HG02885 (cell line): Measurements from ENCODE around the gene HOXB3.

ENCODE experiments used
- ATAC-seq: cut with Tn5 transposase; IDR thresholded peaks from one replicate; pipeline ENCODE4 v1.9.1; 2021; ENCODE audit warnings: mild to moderate bottlenecking; ENCODE audit not compliant: unreplicated experiment, poor library complexity

HOXB3 gene

DNA sequence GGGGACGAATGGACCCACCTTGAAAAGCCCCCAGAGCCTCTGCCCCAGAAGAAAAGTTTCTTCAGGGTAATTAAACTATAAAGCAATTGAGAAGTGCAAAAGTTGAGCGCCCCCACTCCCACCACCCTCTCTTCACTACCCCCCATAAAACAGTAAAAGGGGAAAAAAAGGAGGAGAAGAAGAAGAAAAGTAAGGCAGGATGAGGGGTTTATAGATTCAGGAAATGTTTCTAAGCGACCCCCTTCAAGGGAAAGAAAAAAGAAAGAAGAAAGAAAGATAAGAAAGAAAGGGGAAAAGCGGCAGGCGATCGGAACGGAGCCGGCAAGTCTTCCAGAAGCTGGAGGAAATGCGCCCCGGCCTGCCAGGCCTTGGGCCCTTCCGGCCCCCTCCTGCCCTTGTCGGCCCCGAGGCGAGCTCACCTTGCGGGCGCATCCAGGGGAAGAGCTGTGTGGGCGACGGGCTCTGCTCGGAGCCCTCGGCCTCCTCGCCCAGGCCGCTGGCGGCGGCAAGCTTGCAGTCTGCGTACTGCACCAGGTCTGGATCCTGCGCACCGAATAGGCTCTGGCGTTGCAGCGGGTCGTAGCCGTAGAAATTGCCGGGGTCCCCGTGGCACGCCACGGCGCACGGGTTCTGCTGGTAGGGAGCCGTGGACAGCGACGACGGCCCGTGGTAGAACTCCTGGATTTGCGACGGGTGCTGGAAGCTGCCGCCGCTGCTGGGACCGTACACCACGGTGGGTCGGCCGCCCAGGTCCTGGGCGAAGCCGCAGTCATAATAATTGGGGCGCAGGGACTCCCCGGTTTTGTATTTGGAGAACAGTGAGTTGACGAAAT lies 24.0 kb upstream of the HOXB3 start:
- no peak for ATAC-seq

DNA sequence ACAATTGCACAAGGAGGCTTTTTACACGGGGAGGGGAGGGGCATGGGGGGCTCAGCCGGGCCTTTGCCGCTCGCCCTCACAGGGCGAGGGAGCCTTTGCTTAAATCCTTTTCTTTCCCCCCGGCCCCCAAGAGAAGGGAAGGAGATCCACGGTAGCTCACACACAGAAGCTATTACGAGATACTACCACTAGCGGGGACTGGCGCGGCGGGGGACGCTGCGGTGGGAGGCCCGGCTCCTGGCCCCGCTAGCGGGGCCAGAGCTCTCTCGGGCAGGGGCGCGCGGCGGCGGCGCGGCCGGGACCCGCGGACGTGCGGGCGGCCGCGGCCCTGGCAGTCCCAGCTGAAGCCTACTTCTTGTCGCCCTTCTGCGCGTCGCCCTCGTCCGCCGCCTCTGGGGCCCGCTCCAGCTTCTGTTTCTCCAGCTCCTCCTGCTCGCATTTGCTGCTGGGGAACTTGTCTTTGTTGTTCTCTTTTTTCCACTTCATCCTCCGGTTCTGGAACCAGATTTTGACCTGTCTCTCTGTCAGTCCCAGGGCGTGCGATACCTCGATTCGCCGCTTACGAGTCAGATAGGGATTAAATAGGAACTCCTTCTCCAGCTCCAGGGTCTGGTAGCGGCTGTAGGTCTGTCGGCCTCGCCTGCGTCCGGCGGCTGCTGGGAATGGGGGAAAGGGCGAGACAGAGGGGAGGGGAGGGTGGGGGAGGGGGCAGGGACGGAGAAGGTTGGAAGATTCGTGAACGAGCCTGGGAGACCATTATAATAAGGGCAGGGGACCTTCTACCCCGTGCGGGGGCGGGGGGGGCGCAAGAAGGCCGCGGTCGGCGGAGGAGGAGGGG lies 23.0 kb upstream of the HOXB3 start:
- ATAC-seq, result no peak

DNA sequence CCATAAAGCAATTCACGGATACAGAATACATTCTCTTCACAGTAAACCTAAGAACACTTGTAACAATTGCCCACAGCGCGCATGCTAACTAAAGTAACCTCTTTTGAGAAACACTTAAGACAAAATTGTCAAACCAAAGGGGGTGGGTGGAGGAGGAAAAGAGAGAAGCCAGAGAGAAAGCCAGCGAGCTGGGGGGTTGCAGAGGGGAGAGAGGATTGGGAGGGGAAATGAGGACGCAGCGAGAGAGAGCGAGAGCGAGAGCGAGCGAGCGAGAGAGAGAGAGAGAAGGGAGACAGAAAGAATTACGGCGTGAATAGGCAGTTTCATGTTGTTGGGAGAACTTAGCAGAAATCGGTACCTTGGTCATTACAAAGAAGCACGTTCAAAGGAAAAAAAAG lies 22.4 kb upstream of the HOXB3 start:
- no peak for ATAC-seq

DNA sequence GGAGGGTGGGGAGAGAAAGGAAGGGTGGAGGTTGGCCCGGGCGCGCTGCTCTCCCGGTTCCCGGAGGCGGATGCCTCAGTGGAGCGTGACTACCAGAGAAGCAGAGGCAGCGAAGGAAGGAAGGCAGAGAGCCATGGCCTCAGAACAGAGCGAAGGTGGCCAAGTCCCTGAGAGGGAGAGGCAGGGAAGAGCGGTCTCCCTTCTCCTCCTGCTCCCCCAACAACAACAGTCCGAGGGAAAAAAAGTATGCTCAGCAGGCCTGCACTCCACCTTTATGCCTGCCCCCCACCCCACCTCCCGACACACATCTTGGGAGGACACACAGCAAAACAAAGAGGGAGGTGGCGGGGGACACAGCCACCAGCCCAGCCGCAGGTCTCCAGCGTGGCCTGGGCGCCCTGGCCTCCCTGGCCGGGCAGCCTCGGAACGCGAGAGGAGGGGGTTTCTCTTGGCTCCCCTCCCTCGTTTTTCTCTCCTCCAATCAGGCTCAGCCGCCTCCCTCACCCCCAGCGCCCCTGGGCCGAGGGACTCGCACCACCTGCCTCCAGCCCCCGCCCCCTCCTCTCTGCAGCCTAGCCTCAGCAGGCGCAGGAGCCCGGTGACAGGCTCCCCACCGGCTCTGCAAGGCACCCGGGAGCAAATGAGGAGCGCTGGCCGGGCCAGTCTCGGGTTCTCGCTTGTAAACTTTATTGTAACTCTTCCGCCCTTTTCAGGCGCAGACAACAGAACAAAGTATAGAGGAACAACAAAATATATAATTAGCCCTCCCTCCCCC lies 21.8 kb upstream of the HOXB3 start:
- ATAC-seq, result no peak

DNA sequence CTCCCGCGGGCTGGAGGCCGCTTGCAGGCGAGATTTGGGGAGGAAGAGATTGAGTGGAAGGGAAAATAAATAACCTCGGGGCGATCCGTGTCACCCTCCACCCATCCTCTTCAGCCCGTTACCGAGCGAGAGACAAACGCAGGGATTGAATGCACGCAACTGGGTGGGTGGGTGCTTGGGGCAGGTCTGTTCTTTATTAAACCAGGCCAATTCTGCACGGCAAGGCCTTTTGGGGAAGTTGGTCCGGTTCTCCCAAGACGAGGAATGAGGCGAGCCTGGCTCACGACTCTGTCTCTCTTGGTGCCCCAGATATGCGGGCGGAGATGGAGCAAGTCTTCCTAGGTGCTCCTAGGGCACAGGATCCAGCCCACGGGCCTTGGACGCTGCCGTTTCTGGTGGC lies 21.2 kb upstream of the HOXB3 start:
- no peak for ATAC-seq

DNA sequence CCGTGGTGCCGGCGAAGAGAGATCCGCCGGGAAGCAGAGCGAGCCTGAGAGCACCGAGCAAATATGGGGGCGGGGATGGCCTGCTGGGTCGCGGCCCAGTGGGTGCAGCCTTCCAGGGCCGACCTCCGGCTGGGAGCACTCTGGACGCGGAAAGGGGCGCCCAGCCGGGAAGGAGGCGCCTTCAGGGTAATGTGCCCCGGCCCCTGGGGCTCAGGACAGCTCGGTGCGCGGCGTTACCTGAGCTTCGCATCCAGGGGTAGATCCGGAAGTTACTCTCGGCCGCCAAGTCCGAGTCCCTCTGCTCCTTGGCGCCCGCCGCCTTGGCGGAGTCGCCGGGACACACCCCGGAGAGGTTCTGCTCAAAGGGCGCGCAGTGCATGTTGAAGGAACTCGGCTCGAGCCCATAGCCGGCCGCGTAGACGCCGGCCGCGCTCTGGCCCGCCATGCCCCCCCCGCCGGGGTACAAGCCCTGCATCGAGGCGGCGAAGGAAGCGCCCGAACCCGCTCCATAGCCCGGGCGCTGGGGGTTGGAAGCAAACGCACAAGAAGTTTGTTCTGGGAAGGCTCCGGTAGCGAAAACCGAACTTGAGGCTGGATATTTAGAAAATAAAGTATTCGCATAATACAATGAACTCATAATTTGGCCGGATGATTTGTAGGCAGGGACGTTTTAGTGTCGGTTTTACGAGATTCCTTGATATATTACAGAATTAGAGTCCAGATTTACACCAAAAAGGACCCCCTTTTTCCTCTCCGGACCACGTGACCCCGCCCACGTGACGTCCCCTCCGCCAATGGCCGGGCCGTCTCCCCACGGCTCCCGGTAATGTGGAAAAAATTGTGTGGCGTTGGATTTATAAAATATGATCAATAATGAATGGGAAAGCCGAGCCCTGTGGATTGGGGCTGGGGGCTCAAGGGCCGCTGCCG lies 20.5 kb upstream of the HOXB3 start, which contains the start of gene HOXB7:
HOXB7 (minus strand) TSS at position 736 of the 930 bp plus-strand sequence; CDS start at position 637, 99 bp downstream.
- ATAC-seq, result no peak

DNA sequence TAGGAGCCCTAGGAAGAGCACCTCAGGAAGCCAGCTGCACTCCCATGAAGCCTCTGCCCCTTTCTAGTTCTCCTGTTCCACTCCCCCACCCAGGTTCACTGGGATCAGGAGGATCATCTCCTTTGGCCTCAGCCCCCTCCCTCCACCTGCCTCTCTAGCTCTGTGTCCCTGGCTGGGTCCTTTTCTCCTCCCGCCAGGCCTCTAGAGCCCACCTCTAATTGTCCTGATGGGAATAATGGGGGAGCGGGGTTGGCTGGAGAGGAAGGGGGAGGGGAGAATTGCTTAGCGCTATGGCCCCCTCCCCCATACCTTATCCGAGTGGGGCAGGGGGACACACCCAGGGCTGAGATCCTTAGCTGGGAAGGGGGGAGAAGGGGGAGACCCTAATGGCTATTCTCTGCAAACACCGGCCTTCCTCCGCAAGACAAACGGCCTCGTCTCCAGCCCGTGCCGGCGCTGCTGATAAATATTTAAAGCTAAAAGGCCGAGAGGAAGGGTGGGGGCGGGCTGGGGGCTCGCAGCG lies 19.8 kb upstream of the HOXB3 start:
- ATAC-seq, result no peak

DNA sequence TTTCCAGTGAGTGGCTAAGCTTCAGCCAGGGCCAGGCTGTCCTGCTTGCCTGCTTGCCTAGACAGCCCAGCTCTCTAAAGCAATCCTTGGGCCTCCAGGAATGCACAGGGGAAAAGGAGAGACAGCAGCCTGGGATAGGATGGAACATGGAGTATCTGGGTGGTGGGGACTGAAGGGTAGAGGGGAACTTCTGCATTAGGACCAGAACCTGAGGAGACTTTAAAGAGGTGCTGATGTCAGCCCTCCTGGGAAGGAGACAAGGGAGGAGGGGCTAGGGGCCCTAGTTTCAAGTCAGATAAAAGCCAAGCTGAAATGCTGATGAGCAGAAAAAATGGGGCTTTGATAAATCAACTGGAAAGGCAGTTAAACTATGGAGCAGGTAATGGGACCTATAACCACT lies 19.0 kb upstream of the HOXB3 start:
- ATAC-seq, result no peak

DNA sequence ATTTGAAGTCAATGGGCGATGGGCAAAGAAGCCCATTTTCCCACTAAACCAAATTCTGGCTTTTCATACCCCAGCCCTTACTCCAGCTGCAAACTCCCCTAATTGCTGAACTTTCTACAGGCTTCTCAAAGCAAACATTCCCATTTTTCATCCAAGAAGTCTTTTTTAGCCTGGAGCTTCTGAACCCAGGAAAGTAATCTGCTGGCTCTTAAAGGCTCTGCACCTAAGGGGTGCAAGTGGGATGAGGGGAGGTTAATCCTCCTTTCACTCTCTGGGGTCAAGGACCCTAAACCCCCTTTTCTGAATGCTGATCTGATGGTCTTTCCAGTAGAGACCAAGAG lies 18.4 kb upstream of the HOXB3 start:
- ATAC-seq, result no peak

DNA sequence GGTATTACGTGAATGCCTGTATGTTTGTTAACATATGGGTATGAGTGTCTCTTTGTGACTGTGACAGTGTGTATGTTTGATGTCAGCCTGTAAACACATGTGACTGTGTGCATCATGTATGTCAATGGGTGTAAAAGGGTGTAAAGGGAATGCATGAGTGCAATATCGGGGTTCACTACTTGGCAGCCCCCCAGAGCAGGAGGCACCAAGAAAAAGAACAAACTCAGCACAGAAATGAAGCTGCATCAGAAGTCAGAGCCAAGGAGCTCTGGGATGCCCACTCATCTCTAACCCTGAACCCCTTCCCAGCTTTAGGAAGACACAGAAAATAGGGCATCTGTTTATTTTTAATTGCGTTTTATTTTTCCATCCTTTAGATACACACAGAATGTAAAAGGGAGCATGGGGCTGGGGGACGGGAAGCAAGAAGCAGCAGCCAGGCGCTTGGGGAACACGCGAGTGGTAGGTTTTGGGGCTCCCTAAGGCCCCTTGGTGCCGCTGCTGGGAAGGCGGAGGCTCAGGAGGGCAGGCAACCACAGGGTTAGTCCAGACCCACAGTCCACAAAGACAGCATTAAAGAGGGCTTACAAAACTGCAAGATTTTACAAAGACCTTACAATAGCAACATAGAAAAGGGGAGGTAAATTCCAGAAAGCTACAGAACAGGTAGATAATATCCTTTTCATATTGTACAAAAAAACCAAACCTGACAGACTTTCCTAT lies 17.0 kb upstream of the HOXB3 start:
- no peak for ATAC-seq

DNA sequence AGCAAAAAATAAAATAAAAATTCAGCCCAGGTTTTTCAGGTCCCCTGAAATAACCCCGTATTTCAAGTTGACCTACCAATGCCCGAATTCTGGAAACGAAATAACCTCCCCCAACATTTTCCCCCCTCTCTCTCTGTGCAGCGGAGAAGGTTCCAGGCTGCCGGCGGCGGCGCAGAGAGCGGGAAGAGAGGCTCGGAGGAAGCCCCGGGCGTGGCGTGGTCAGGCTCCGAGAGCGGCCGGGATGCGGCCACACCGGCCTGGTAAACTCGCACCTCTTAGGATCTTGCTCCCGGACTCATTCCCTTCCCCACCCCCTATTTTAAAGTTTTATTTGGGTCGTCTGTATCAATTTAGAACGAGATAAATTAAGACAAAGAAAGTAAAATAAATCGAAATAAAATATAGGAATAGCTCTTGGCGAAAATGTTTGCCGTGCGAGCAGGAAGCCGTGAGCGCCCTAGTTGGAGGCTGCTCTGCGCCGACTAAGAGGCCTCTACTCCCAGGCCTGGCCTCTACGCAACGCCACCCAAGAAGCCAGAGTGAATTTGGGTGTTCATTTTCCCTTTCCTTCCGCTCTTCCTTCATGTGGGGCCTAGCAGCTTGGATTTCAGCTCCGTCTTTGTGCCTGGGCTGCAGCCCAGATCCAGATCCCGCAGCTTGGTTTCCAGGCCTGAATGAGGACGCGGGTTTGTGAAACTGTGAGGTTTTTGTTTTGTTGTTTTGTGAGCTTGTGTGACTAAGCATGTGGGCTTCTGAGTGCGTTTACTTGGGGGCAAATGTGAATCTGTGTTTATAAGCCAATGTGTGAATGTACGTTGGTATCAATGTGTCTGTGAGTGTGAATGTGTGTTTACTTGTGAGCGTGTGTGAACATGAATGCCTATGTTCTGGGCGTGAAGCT lies 16.2 kb upstream of the HOXB3 start:
- no peak for ATAC-seq

DNA sequence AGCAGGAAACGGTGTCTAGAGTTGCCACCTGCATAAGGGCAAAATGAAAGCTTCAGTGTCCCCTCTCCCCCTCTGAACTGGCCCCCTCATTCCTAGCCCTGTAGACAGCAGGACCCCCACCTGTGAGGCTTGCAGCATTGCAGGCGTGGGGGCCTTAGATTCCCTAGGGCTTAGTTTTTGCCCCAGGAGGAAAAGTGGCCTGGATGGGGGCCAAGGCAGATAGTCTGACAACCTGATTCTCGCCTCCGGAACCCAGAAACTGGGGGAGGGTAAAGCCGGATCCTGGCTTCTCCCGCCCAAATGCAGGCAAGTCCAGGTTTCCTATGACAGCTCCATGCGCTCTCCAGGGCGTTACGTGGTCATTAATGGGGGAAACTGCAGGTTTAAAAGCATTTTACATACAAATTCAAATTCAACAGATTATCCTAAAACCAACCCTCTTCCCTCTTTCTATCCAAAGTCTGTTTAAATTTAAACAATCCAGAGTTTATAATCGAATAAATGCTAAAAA lies 15.4 kb upstream of the HOXB3 start:
- ATAC-seq, result no peak

DNA sequence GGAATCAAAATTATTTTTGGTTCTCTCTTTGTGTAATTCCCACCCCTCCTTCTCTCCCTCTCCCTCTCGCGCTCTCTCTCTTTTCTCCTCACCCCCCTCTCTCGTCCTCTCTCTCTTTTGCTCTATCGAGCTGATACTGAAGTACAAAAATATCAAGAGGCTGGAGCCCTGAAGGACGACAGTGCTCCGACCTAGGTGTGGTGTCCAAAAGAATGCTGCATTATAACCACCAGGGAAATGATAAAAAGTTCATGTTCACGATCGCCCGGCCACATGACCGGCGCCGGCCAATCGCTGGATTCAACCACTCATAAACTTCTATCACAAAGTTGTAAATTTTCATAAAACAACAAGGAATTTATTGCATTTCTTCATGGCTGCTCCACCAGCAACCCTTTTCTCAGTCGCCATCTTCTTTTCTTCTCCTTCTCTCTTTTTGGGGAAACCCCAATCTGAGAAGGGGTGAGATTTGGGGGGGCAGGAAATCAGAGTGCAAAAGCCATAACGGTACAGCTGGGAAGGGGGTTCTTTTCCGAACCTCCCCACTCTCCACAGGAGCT lies 14.8 kb upstream of the HOXB3 start, which contains the start of gene HOXB6:
HOXB6 (minus strand) TSS at position 217 of the 560 bp plus-strand sequence. CDS start 6,836 bp downstream, outside the sequence.
- ATAC-seq, result no peak

DNA sequence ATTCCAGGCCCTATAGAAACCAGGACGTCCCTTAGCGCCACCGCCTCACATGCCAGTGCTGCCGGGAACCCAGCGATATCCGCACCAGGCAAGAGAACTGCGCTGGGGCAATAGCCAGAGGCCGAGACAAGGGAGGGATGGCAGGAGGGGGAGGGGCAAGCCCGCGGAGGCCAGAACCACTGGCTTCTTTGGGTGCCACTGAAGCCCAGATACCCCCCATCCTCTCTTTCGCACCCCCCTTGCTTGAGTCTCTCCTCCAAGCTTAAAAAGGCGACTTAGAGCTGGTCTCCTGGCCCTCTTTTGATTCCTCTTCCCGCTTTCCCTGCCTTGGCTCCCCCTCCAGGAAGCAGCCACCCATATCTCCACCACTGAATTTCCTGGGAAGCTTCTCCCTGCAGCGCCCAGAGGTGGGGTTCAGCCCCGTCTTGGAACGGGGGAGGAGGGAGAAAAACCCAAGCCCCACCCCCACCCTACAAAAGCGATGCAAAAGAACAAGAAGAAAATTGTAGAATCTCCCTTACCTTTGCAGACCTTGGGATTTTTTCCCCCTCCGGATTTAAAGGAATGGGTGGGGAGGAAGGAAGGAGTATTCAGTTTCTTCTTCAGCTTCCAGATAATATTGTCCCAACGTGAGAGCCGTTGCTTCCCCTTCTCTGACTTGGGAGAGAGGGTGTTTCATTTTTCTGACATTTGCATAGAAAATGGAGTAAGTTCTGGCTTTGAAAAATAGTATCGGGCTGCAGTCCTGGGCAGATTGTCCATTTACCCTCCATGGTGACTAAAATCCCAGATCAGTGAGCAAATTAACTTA lies 14.1 kb upstream of the HOXB3 start:
- ATAC-seq, result no peak

DNA sequence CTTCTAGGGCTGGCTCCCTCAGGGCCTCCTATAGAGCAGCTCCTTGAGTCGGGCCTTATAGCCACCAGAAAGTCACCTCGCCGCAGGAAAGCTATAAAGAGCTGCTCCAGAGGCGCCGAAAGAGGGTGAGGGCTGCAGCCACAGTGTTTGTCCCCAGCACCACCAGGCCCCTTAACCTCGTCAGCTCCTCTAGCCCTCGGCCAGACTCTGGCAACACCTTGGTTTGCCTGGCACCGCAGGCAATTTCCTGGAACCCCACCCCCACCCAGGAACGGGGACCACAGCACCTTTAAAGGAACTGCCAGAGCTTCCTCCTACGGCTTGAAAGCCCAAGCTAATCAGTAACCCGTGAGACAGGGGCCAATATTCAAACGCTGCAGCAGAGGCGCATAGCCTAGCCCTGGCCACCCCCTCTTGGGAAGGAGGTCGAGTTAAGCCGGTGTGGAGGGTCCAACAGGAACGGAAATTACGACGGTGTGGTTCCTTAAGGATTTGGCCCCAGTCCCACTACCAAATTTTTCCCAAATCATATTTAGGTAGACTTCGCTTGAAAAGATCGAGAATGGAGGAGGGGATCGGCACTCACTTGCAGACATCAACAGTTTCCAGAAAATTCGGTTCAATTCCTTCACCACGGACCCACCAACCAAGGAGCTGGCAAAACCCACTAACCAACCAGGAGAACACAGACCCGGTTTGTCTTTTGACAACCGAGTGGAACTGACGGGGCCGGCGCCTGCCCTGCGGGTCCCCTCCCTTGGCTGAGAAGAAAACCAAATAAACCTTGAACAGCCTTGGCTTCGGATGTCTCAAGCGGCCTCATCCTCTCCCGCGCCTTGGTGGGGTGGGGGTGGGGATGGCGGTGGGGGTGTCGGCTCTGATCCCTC lies 11.7 kb upstream of the HOXB3 start:
- ATAC-seq, result no peak

DNA sequence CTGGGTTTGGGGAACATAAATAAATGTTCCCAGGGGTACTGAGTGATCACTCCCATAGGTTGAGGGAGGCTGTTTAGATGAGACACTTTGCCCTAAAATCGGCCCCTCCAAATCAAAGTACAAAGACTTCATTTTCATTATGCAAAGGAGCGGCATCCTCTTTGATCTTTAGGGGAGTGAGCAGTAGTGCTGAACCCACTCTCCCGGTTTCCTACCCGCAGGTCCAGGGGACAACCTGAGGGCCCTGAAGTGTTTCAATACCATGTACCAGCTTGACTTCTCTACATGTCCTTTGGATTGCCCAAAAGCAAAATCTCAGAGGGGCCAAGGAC lies 11.1 kb upstream of the HOXB3 start:
- ATAC-seq, result no peak
